ENCODE data around the gene RANBP1.

Gene RANBP1

GRCh38 chr22:20089226-20089976 is 26.5 kb upstream of the RANBP1 start:
- no peak for DNase-seq

- no peak for DNase-seq
These were observed 25.8 kb upstream of the RANBP1 start for GRCh38 chr22:20089977-20090729.

DNA sequence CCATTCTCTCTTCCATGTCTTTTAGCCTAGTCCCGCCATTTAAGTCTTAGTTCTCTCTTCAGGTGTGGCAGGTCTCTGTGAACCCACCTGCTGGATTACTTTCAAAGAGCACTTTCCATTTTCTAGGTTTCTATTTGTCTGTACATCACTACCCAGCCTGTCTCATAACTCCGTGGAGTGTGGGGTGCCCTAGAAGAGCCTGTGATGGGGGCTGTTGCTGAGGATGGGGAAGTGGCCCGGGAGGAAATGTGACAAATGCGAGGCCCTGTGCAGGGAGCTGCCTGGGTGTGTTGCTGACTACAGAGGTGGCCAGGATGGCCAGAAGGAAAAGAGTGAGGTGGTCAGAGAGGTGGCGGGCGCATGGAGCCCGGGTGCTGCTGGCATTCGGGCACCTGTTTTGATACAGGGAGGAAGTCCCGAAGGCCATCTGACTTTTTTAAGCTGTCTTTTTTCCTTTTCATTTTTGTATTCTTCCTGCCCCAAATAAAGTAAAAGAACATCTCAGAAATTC is 25.1 kb upstream of the RANBP1 start:
- DNase-seq = no peak

DNA sequence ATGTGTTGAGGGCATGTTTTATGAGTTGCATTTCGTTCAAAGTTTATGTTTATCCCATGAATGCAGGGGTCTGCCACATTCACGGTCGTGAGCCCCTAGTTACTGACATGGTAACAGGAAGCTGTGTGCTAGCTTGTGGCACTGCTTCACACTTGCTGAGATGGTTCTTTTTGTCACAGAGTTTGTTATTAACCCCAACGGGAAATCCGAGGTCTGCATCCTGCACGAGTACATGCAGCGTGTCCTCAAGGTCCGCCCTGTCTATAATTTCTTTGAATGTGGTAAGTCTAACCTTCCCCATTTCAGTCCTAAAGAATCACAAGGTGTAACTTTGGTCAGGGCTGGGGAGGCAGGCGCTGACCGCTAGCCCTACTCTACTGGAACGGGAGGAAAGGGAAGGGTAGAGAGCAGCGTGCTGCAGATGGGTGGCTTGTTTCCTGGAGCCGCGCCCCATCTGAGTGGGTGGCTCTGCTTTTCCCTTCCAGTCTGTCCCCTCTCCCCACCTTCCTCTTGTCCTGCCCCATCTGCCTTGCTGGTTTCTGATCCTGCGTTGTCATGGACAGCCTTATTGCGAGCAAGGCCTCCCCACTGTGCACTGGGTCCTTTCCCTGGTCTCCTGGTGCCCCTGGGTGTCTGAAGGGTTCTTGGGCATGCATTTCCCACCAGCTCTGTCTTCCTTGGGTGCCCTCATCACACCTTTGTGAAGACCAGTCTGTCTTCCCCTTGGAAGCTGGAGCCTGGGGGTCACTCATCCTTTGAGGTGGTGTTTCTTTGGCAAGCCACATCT is 24.0 kb upstream of the RANBP1 start:
- DNase-seq = no peak

DNA sequence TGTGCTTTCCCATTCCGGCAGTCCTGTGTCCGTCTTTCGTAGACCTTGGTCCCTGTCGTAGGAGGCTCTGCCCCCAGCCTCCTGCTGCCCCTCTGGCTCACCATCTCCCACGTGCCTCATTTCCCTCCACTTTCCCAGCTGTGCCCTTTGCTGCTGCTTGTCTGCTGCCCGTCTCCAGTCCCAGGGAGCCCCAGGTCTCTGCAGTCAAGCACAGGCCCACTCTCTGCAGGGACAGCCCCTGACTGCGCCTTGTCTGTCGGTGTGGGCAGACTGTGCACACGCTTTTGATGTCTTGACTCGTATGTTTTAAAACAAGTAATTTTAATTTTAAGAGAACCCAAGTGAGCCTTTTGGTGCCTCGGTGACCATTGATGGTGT is 23.4 kb upstream of the RANBP1 start:
- no peak for DNase-seq

GRCh38 chr22:20093418-20094196 is 22.3 kb upstream of the RANBP1 start:
- DNase-seq = no peak

DNA sequence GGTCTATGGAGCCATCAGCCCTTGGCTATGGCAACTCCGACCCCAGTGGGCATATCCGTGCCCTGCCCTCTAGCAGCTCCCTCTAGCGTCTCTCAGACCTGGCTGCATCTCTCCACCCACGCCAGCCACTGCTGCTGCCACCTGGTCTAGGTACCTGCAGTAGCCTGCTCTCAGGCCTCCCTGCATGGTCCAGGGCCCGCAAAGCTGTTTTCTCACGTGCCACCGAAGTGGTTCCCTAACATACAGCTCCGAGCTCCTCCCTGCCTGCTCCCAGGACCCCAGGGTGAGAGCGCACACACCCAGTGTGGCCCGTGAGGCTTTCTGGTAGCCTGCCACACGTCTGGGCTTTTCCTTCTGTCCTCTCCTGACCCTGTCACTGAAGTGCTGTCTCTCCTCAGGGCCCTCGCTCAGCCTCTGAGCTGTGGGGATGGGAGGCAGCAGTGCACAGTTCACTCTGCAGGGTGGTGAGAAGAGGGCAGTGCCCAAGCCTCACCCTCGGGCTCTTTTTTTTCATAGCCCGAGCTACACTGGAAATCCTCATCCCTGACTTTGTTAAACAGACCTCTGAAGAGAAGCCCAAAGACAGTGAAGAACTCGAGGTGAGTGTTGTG is 21.6 kb upstream of the RANBP1 start:
- DNase-seq = no peak

- no peak for DNase-seq
These were observed 20.4 kb upstream of the RANBP1 start for GRCh38 chr22:20095521-20095920.

GRCh38 chr22:20096574-20097420 is 19.1 kb upstream of the RANBP1 start:
- no peak for DNase-seq

DNA sequence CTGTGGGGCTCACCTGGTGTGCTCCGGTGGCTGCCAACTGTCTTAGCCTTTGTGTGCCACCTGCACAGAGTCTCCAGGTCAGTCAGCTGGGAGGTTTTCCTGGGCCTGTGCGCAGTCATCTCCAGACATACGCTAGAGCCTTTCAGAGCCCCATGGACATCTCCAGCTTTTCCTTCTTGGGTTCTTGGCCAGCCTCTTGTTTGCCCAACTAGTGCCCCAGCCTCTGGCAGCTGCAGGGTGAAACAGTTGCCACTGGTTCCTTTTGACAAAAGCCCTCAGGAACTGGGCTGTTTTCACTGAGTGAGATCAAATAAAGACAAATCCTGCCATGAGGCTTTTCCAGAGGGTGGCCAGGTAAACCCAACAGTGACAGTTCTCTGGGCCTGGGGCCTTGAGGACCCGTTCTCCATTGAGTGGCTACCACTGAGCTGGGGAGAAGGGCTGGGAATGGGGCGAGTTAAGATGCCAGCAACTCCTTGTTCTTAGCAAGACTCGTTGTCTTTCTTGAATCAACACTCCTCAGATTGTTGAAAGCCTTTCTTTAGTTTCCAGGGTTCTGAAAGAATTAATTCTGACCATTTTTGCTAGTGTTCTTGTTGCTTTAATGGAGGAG is 16.7 kb upstream of the RANBP1 start:
- DNase-seq = no peak

DNA sequence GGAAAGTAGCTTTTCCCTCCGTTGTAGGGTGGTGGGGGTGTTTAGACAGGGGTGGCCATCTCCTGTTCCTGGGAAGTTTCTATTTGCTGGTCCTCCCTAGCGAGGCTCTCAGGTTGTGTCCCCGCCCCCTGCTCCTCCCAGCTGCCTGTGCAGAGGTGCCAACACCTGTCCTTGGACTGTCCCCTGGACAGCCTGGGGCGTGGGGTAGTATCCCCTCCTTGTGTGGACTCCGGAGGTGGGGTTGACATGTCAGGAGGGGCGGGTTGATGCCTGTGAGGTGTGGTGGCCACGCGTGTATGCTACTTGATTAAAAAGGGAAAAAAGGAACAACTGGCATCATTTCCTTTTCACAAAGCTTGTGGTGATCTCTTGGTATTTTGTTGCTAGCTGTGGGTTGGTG is 14.3 kb upstream of the RANBP1 start:
- DNase-seq = no peak

GRCh38 chr22:20102203-20102780 is 13.6 kb upstream of the RANBP1 start:
- DNase-seq = no peak

GRCh38 chr22:20105456-20106204 is 10.3 kb upstream of the RANBP1 start:
- no peak for DNase-seq

- no peak for DNase-seq
These were observed 9.6 kb upstream of the RANBP1 start for GRCh38 chr22:20106205-20106848.

GRCh38 chr22:20106849-20107237 is 9.1 kb upstream of the RANBP1 start:
- DNase-seq = no peak

DNA sequence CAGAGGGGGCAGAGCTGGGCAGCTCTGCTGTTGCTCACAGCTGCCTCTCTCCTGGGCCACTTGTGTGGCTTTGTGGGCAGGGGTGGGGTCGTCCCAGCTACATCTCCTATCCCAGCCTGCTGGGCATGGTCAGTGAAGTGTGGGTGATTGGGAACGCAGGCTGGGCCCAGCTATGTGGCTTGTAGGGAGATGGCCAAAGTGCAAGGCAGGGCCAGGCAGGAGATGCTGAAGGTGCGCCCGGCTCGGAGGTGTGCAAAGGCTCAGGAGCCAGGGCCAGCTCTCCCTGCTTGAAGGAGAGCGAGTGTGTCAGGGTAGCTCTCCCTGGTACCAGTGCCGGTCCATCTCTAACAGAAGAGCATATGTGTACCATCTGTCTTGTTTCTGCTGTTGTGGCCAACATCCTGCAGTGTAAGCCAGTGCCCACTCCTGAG is 8.4 kb upstream of the RANBP1 start:
- DNase-seq = no peak

- DNase-seq = no peak
These were observed 7.8 kb upstream of the RANBP1 start for GRCh38 chr22:20107951-20108756.

DNA sequence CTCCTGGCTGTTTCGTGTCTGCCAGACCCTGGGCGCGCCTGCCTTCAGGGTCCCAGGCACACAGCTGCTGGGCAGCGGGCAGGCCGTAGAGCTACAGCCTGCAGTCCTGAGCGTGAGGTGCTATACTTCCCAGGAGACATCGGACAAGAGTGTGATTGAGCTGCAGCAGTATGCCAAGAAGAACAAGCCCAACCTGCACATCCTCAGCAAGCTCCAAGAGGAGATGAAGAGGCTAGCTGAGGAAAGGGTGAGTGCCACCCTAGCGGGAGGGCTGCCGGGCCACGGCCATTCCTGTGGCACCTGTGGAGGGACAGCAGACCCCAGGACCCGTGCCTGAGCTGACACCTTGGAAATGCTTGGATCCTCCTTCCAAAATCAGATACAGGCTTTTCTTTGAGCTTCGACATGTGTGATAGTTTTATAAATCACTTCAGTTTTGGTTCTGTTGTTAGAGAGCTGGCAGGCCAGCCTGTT is 7.1 kb upstream of the RANBP1 start:
- DNase-seq = no peak

Measured in NCI-H526 treated with DMSO at 0.1 percent for 48 hours (cell line).